Activated CD4-positive, alpha-beta T cell treated with anti-CD3 and anti-CD28 coated beads for 48 hours (primary cell): ENCODE results near the gene FNBP1.
"Not testable (repeated sequence)": the region's sequence is repeated elsewhere in the genome, so short reads cannot be mapped to it uniquely, and the experiment has no call there.

Source experiments
- DNase-seq: peaks from one replicate; pipeline ENCODE4 v3.0.0-alpha.2; 2020

FNBP1 gene

GRCh38 chr9:130043654-130044623 is 950 bp upstream of the FNBP1 start:
- no peak for DNase-seq

- no peak for DNase-seq
Measured at GRCh38 chr9:130042406-130042884, 544 bp downstream of the FNBP1 start.

- no peak for DNase-seq
Measured at GRCh38 chr9:130041648-130042405, 1.2 kb downstream of the FNBP1 start.

GRCh38 chr9:130040984-130041647 is 1.9 kb downstream of the FNBP1 start:
- DNase-seq, result no peak

- no peak for DNase-seq
Measured at GRCh38 chr9:130039528-130040147, 3.4 kb downstream of the FNBP1 start.

GRCh38 chr9:130036099-130036498 is 6.9 kb downstream of the FNBP1 start:
- DNase-seq, result no peak

- no peak for DNase-seq
Measured at GRCh38 chr9:130034570-130034969, 8.4 kb downstream of the FNBP1 start.

GRCh38 chr9:130030651-130031127 is 12.3 kb downstream of the FNBP1 start:
- no peak for DNase-seq

GRCh38 chr9:130029223-130029973 is 13.6 kb downstream of the FNBP1 start:
- peak; percentile 69 for DNase-seq

- no peak for DNase-seq
Measured at GRCh38 chr9:130028493-130029222, 14.3 kb downstream of the FNBP1 start.

- DNase-seq, result no peak
Measured at GRCh38 chr9:130027533-130028365, 15.2 kb downstream of the FNBP1 start.

- no peak for DNase-seq
Measured at GRCh38 chr9:130026583-130027340, 16.2 kb downstream of the FNBP1 start.

- no peak for DNase-seq
Measured at GRCh38 chr9:130024597-130024994, 18.4 kb downstream of the FNBP1 start.

GRCh38 chr9:130023994-130024596 is 18.9 kb downstream of the FNBP1 start:
- DNase-seq, result no peak

GRCh38 chr9:130023144-130023787 is 19.7 kb downstream of the FNBP1 start:
- no peak for DNase-seq

- DNase-seq, result no peak
Measured at GRCh38 chr9:130022566-130023143, 20.3 kb downstream of the FNBP1 start.

- DNase-seq, result not testable (repeated sequence)
Measured at GRCh38 chr9:130021842-130022241, 21.1 kb downstream of the FNBP1 start.

- DNase-seq, result no peak
Measured at GRCh38 chr9:130021123-130021522, 21.9 kb downstream of the FNBP1 start.
